ENCODE measurements around the gene AIG1. TPM values are rescaled to one million over a fixed set of nuclear protein-coding genes. Genes with fewer than 3 reads are reported as not detected.
"Not testable (repeated sequence)": the region's sequence is repeated elsewhere in the genome, so short reads cannot be mapped to it uniquely, and the experiment has no call there.

The AIG1 gene
- total RNA-seq, 6 donors from 2014 or later = 6.3 to 26.6 (median 20.8) TPM

DNA sequence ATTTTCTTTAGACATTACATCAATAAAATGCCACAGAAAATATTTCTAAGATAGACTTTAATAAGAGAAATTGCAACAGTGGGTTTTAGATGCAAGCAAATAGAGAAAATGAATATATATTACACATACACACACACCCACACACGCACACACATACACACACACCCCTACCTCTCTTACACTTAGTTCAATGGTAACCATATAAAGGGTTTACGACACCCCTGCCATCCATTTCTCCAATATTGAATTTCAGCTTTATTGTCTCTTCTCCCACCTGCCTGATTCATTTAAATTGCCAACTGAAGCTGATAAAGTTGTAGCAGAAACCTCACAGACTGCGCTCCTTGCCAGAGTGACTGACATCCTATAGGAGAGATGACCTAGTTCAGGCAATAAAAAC lies 235.2 kb downstream of the AIG1 start:
- no peak overlapping the region for H3K4me3 ChIP-seq
- H3K36me3 ChIP-seq = no peaks in the 10 kb centered on the region
- TF ChIP-seq EP300 (IDR thresholded peaks at IDR 0.05) = no peak
- TF ChIP-seq POLR2A (IDR thresholded peaks at IDR 0.05) = no peak
- no peak for TF ChIP-seq CTCF (IDR thresholded peaks at IDR 0.05)
- TF ChIP-seq POLR2AphosphoS5 (IDR thresholded peaks at IDR 0.05) = no peak
- H3K27me3 ChIP-seq = no peaks in the 10 kb centered on the region
- no peak overlapping the region for H3K27ac ChIP-seq
- DNase-seq (no peak), ATAC-seq (ENCODE audit: low FRiP score in 2 of 2) (no peak)
- H3K4me1 ChIP-seq = no peaks in the 10 kb centered on the region
- H3K9me3 ChIP-seq = no peaks in the 10 kb centered on the region
- 94 to 95% methylated on average over 3 of the region's 3 CpGs for WGBS, 2 donors

DNA sequence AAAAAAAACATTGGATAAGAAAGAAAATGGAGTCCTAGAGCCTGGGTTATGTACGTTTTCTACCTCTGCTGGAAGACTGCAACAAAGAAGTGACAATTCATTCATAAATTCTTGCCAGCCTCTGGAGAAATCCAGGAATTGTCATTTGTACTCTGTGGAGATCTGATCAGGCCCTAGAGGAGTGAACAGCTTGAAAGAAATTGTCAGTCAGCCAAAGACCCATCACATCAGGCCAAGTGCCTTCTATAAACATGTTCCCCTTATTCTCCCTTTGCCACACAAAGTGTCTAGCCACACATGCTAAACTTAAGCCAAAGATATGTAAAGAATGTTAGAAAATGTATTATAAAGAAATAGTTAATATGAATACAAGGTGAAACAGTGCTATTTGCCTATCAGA lies 237.4 kb downstream of the AIG1 start:
- WGBS, 2 donors = 82 to 96% methylated on average over 1 of the region's 1 CpG
- Histone ChIP-seq H3K4me3 (no peak overlapping the region), H3K27ac (no peak overlapping the region), H3K36me3 (no peaks in the 10 kb centered on the region), H3K4me1 (no peaks in the 10 kb centered on the region), H3K9me3 (no peaks in the 10 kb centered on the region), H3K27me3 (no peaks in the 10 kb centered on the region)
- no peak for TF ChIP-seq CTCF (IDR thresholded peaks at IDR 0.05)
- ATAC-seq (ENCODE audit: low FRiP score in 2 of 2) (no peak), DNase-seq (no peak)

DNA sequence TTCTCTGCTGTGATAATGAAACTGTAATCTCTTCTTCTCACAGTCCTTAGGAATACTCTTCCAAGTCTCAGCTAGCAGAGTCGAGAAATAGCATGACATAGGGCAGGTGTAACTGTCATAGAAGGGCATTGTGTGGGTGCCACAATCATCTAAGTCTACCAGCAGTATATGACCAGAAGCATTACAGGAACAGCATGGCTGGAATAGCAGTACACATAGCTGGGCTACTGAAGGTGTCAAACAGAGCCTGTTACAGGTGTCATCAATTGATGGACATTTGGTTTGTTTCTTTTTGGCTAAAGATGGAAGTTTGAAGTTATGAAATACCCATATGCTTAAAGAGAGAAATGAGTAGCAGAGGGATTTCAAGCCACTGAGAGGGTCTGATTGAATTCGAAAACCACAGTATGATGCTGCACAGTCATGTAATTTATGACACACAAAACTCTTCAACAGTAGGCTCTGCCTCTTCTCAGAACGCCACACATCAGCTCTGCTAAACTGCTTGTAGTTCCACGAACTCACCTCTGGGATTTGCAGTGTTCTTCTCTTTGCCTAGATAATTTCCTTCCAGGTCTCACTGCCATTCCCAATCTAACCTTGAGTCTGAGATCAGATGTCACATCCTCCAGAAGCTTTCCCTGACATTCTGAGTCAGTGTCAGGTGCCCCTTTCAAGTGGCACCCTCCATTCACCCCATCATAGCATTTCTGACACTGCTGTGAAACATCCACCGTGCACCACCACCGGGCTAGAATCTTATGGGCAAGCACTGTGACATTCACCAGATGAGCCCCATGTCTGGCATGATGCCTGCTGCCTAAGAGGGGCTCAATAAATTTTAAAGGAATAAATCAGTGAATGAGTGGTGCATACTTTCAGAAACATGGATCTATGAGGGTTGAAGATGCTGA lies 238.8 kb downstream of the AIG1 start:
- no peaks in the 10 kb centered on the region for H3K27me3 ChIP-seq
- TF ChIP-seq EP300 (IDR thresholded peaks at IDR 0.05) (no peak), POLR2AphosphoS5 (IDR thresholded peaks at IDR 0.05) (no peak), POLR2A (IDR thresholded peaks at IDR 0.05) (no peak), CTCF (IDR thresholded peaks at IDR 0.05) (no peak)
- H3K9me3 ChIP-seq = no peaks in the 10 kb centered on the region
- DNase-seq (no peak), ATAC-seq (ENCODE audit: low FRiP score in 2 of 2) (no peak)
- WGBS, 2 donors = 85 to 86% methylated on average over 6 of the region's 6 CpGs
- no peak overlapping the region for H3K4me3 ChIP-seq
- H3K4me1 ChIP-seq = no peaks in the 10 kb centered on the region
- no peaks in the 10 kb centered on the region for H3K36me3 ChIP-seq
- no peak overlapping the region for H3K27ac ChIP-seq

DNA sequence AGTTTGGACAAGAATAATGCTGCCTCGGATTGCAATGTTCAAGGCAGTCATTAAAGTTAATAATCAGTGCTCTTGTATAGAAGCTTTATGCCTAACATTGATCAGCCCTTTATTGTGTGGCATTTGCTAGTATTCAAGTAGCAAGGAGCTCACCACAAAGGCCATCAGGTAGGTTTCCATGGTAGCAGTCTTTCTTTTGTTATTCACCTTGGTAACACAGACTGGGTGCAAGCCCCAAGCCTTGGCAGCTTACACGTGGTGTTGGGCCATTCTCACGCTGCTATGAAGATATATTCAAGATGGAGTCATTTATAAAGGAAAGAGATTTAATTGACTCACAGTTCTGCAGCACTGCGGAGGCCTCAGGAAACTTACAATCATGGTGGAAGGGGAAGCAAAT lies 240.5 kb downstream of the AIG1 start:
- Histone ChIP-seq H3K4me1 (no peaks in the 10 kb centered on the region), H3K36me3 (no peaks in the 10 kb centered on the region), H3K27me3 (no peaks in the 10 kb centered on the region), H3K9me3 (no peaks in the 10 kb centered on the region), H3K4me3 (no peak overlapping the region), H3K27ac (no peak overlapping the region)
- 61 to 77% methylated on average over 4 of the region's 4 CpGs for WGBS, 2 donors
- DNase-seq (no peak), ATAC-seq (ENCODE audit: low FRiP score in 2 of 2) (no peak)
- TF ChIP-seq EP300 (IDR thresholded peaks at IDR 0.05) (no peak), POLR2AphosphoS5 (IDR thresholded peaks at IDR 0.05) (no peak), CTCF (IDR thresholded peaks at IDR 0.05) (no peak), POLR2A (IDR thresholded peaks at IDR 0.05) (no peak)

GRCh38 chr6:143307760-143308159 lies 247.1 kb downstream of the AIG1 start:
- ATAC-seq (ENCODE audit: low FRiP score in 2 of 2); H3K27me3 ChIP-seq; H3K9me3 ChIP-seq; H3K27ac ChIP-seq; H3K4me1 ChIP-seq; H3K4me3 ChIP-seq; H3K36me3 ChIP-seq; DNase-seq: not testable (repeated sequence)
- WGBS, 2 donors = 95 to 97% methylated on average over 10 of the region's 10 CpGs
